GM23338 (cell line): ENCODE results near the gene EEIG2. TPM values are rescaled to one million over a fixed set of nuclear protein-coding genes. Genes with fewer than 3 reads are reported as not detected.

Experiments used
- ATAC-seq: fragments of 200-7000 bp; cut with Tn5 transposase; 3 replicates; pipeline ENCODE4 v1.9.1; 2020
- DNase-seq: peaks from one replicate; pipeline ENCODE4 v3.0.0-alpha.2; 2015; ENCODE audit warnings: low spot score
- H2AFZ ChIP-seq: fragments of 200-600 bp; sonication (generic); 2 replicates; pipeline ENCODE4 v1.8.0; 2016; ENCODE audit warnings: antibody characterized with exemption, mild to moderate bottlenecking, moderate library complexity
- H3F3A ChIP-seq: fragments of 200-600 bp; sonication (generic); replicated peaks from 2 replicates; pipeline ENCODE4 v1.8.0; 2017; ENCODE audit warnings: antibody characterized with exemption, mixed run types, low read depth
- H3K27ac ChIP-seq: fragments of 200-600 bp; sonication (generic); 2 replicates; pipeline ENCODE4 v1.6.1; 2016; ENCODE audit warnings: low read depth
- H3K27me3 ChIP-seq: fragments of 200-600 bp; sonication (generic); 2 replicates; pipeline ENCODE4 v1.8.0; 2016; ENCODE audit warnings: mild to moderate bottlenecking, mixed run types, moderate library complexity; ENCODE audit not compliant: insufficient read depth
- H3K36me3 ChIP-seq: fragments of 200-600 bp; sonication (generic); 2 replicates; pipeline ENCODE4 v1.8.0; 2016; ENCODE audit warnings: mild to moderate bottlenecking; ENCODE audit not compliant: insufficient read depth
- H3K4me1 ChIP-seq: fragments of 200-600 bp; sonication (generic); 2 replicates; pipeline ENCODE4 v1.8.0; 2016; ENCODE audit warnings: mild to moderate bottlenecking, moderate library complexity; ENCODE audit not compliant: insufficient read depth
- H3K4me2 ChIP-seq: fragments of 200-600 bp; sonication (generic); 2 replicates; pipeline ENCODE4 v1.7.1; 2017; ENCODE audit warnings: mixed run types
- H3K4me3 ChIP-seq: fragments of 200-600 bp; sonication (generic); 2 replicates; pipeline ENCODE4 v1.6.1; 2016; ENCODE audit warnings: mixed run types
- H3K79me2 ChIP-seq: fragments of 200-600 bp; sonication (generic); replicated peaks from 2 replicates; pipeline ENCODE4 v1.8.0; 2017; ENCODE audit warnings: mild to moderate bottlenecking; ENCODE audit not compliant: insufficient read depth
- H3K9me2 ChIP-seq: fragments of 200-600 bp; sonication (generic); 2 replicates; pipeline ENCODE4 v1.8.0; 2017; ENCODE audit not compliant: insufficient read depth
- H4K20me1 ChIP-seq: fragments of 200-600 bp; sonication (generic); replicated peaks from 2 replicates; pipeline ENCODE4 v1.8.0; 2017; ENCODE audit warnings: mild to moderate bottlenecking; ENCODE audit not compliant: insufficient read depth
- H3K27ac Mint-ChIP-seq: 2 replicates; pipeline ENCODE4 v1.8.0; 2020; ENCODE audit warnings: inconsistent platforms, mild to moderate bottlenecking, moderate library complexity, mixed read lengths
- H3K27me3 Mint-ChIP-seq: 3 replicates; pipeline ENCODE4 v1.8.0; 2022; ENCODE audit warnings: low read depth, mild to moderate bottlenecking, moderate library complexity, mixed read lengths, inconsistent platforms; ENCODE audit not compliant: insufficient read depth, poor library complexity
- H3K36me3 Mint-ChIP-seq: 3 replicates; pipeline ENCODE4 v1.8.0; 2021; ENCODE audit warnings: low read depth, mild to moderate bottlenecking, inconsistent platforms, moderate library complexity, mixed read lengths
- H3K4me1 Mint-ChIP-seq: 3 replicates; pipeline ENCODE4 v1.8.0; 2020; ENCODE audit warnings: mild to moderate bottlenecking, inconsistent platforms, mixed read lengths
- H3K4me3 Mint-ChIP-seq: 3 replicates; pipeline ENCODE4 v1.8.0; 2021; ENCODE audit warnings: moderate library complexity, mild to moderate bottlenecking, inconsistent platforms, mixed read lengths
- H3K9me3 Mint-ChIP-seq: 3 replicates; pipeline ENCODE4 v1.8.0; 2020; ENCODE audit warnings: moderate library complexity, mild to moderate bottlenecking, inconsistent platforms, mixed read lengths
- CREB1 ChIP-seq: fragments of 250-450 bp; sonication (Bioruptor Pico); IDR thresholded peaks from 2 replicates; pipeline ENCODE4 v1.5.0; 2020; ENCODE audit warnings: low read depth, mild to moderate bottlenecking, moderate library complexity
- EZH2phosphoT487 ChIP-seq: fragments of 200-600 bp; sonication (generic); IDR thresholded peaks from one replicate; pipeline ENCODE4 v1.8.1; 2018; ENCODE audit warnings: antibody characterized with exemption; ENCODE audit not compliant: unreplicated experiment
- NANOG ChIP-seq: IDR thresholded peaks from 2 replicates; pipeline ENCODE4 v1.6.1; 2016; ENCODE audit warnings: antibody characterized with exemption, borderline replicate concordance
- POLR2AphosphoS5 ChIP-seq: IDR thresholded peaks from 2 replicates; pipeline ENCODE4 v1.6.1; 2016; ENCODE audit warnings: antibody characterized with exemption, low read depth
- STAT1 ChIP-seq: IDR thresholded peaks from one replicate; pipeline ENCODE4 v1.6.1; 2016; ENCODE audit warnings: antibody characterized with exemption; ENCODE audit not compliant: unreplicated experiment
- ZNF331 ChIP-seq: fragments of 250-450 bp; sonication (Bioruptor Pico); IDR thresholded peaks from 2 replicates; pipeline ENCODE4 v1.5.0; 2020; ENCODE audit warnings: low read depth, mild to moderate bottlenecking, moderate library complexity
- ZNF462 ChIP-seq: fragments of 250-450 bp; sonication (Bioruptor Pico); IDR thresholded peaks from 2 replicates; pipeline ENCODE4 v1.5.0; 2020; ENCODE audit warnings: mild to moderate bottlenecking, moderate library complexity
- polyA plus RNA-seq: library from polyadenylated mRNA; unstranded; fragments of >200 nt; fragmentation: Nextera tagmentation; extraction: Ambion mirVana; gene quantifications from 2 replicates; pipeline ENCODE4 v1.2.1, GENCODE V29; 2016
- total RNA-seq: library from RNA; depleted of rRNA; stranded (reverse); fragments of >200 nt; shearing (Covaris generic); gene quantifications from 2 replicates; pipeline ENCODE4 v1.2.3, GENCODE V29; 2014
- TF ChIP-seq, protein P1 (sequence below): IDR thresholded peaks from 2 replicates; pipeline ENCODE4 v1.6.1; 2016; ENCODE audit warnings: antibody characterized with exemption

Gene EEIG2
- total and polyA plus RNA-seq, 2 experiments from 2014 or later: 7.9 to 44.5 TPM

GRCh38 chr1:108532730-108533129 lies 27.2 kb upstream of the EEIG2 start:
- Histone ChIP-seq H3K9me2 (no peaks in the 10 kb centered on the region), H3K4me2 (peak overlapping the region; percentile 49; the same call in 1 of the 2 replicates), H3K4me1 (peaks cover 12% of the 10 kb centered on the region), H3F3A (0 out of 2 replicates have a peak, but pooled peaks cover 7% of the 10 kb centered on the region), H3K27me3 (no peaks in the 10 kb centered on the region), H3K4me3 (no peak overlapping the region), H4K20me1 (no peaks in the 10 kb centered on the region), H2AFZ (no peak overlapping the region), H3K36me3 (no peaks in the 10 kb centered on the region), H3K79me2 (no peaks in the 10 kb centered on the region), H3K27ac (peak overlapping the region; percentile 87; the same call in 1 of the 2 replicates)
- no peak overlapping the region for H3K4me3 Mint-ChIP-seq
- peaks cover 17% of the 10 kb centered on the region for H3K9me3 Mint-ChIP-seq
- 0 out of 2 replicates have a peak overlapping the region, but pooled peaks have one; percentile 51 for H3K27ac Mint-ChIP-seq
- TF ChIP-seq EZH2phosphoT487 (no peak), ZNF462 (CRISPR knock-in tag) (no peak), STAT1 (no peak), CREB1 (CRISPR knock-in tag) (no peak), NANOG (no peak), POLR2AphosphoS5 (no peak), ZNF331 (no peak)
- TF ChIP-seq, protein P1, sequence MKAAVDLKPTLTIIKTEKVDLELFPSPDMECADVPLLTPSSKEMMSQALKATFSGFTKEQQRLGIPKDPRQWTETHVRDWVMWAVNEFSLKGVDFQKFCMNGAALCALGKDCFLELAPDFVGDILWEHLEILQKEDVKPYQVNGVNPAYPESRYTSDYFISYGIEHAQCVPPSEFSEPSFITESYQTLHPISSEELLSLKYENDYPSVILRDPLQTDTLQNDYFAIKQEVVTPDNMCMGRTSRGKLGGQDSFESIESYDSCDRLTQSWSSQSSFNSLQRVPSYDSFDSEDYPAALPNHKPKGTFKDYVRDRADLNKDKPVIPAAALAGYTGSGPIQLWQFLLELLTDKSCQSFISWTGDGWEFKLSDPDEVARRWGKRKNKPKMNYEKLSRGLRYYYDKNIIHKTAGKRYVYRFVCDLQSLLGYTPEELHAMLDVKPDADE: no peak
- H3K4me1 Mint-ChIP-seq: peaks cover 16% of the 10 kb centered on the region
- DNase-seq (no peak), ATAC-seq (no peak)
- H3K36me3 Mint-ChIP-seq: peaks cover 6% of the 10 kb centered on the region; the same call in 2 of the 3 replicates
- peaks cover 2% of the 10 kb centered on the region for H3K27me3 Mint-ChIP-seq
